GM21529 (cell line): Measurements from ENCODE around the gene SLC22A14.
"Not testable (repeated sequence)": the region's sequence is repeated elsewhere in the genome, so short reads cannot be mapped to it uniquely, and the experiment has no call there.

Experiments
- ATAC-seq: cut with Tn5 transposase; IDR thresholded peaks from one replicate; pipeline ENCODE4 v1.9.1; 2021; ENCODE audit not compliant: unreplicated experiment

Gene SLC22A14, protein sequence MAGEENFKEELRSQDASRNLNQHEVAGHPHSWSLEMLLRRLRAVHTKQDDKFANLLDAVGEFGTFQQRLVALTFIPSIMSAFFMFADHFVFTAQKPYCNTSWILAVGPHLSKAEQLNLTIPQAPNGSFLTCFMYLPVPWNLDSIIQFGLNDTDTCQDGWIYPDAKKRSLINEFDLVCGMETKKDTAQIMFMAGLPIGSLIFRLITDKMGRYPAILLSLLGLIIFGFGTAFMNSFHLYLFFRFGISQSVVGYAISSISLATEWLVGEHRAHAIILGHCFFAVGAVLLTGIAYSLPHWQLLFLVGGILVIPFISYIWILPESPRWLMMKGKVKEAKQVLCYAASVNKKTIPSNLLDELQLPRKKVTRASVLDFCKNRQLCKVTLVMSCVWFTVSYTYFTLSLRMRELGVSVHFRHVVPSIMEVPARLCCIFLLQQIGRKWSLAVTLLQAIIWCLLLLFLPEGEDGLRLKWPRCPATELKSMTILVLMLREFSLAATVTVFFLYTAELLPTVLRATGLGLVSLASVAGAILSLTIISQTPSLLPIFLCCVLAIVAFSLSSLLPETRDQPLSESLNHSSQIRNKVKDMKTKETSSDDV

DNA sequence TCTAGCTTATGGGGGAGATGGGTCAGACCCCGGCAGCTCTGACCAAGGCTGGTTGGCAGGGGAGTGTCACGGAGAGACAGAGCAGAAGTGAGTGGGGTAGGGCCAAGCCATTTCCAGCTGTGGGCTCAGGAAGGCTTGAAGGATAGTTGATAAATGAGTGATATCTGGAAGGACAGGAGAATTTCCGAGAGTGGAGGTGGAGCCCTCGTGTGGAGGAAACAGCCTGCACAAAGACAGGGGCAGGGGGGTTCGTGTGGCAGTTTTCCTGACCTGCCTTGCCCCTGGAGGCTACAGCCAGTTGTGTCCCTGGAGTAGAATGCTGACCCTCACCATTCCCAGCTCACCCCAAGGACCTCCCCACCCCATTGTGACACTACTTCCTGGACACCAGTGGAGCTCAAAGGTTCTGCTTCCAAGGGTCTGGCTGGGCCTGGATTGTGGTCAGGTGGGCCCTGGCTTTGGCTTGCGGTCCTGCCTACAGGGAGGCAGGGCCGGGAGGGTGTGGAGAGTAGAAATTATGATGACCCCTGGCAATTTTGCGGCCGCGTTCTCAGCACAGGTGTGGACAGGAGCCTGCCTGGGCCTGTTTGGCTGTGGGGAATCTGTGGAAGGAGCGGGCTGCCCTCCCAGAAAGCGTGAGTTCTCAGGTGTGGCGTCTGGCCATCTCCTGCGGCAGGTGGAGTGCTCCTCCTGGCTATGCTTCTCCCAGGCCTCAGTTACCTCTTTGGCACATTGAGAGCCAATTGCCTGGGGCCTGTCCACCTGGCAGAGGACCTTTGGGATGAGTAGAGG is at the start of gene SLC22A14:
Gene SLC22A14, plus strand, starts transcription at position 400 of the 792 bp plus-strand sequence. CDS start 23,733 bp downstream, outside the sequence.
- no peak for ATAC-seq

DNA sequence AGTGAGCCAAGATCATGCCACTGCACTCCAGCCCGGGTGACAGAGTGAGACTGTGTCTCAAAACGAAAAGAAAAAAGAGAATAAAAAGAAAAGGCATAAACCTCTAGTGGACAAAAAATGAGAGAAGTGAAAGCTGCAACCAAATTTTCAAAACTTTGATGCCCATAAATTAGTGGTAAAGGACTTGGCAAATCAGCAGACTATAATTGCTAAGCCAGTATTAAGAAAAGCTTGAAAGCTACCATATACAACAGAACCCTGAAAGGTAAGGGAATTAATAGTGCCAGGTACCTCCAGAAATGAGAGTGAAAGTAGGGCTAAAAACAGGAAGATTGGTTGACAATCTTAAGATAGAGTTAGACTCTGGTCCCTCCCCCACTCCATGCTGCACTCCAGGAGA is 49.4 kb upstream of the SLC22A14 start:
- ATAC-seq = no peak

DNA sequence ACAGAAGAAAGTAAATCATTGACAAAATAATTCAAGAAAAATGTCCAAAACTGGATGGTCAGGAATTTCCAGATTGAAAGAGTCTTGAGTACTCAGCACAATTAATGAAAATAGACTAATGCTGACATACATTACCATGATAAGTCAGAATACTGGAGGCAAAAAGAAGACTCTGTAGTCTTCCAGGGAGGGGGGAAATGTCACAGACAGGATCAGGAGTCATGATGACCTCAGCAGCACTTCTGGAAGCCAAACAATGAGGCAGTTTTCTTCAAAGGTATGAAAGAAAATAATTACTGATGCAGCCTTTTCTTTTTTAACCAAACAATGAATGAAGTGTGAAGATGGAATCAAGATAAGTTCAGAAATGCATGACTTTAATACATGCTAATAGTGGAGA is 46.6 kb upstream of the SLC22A14 start:
- ATAC-seq = no peak

DNA sequence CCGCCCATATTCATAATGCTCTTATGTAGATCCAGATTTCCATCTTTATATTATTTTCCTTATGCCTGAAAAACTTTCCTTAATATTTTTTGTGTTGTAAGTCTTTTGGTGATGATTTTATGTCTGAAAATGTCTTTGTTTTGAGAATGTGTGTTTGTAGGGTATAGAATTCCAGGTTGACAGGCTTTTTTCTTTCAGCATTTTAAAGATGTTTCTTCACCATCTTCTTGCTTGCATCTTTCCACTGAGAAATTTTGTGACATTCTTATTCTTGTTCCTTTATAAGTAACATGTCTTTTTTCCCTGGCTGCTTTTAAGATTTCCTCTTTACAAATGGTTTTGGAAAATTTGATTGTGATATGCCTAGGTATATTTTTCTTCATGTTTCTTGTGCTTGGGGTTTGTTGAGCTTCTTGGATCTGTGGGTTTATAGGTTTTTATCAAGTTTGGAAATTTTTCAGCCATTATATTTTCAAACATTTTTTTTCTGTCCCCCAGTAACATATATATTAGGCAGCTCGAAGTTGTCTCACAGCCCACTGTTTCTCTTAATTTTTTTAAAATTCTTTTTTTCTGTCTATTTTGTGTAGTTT is 43.6 kb upstream of the SLC22A14 start:
- ATAC-seq = no peak

DNA sequence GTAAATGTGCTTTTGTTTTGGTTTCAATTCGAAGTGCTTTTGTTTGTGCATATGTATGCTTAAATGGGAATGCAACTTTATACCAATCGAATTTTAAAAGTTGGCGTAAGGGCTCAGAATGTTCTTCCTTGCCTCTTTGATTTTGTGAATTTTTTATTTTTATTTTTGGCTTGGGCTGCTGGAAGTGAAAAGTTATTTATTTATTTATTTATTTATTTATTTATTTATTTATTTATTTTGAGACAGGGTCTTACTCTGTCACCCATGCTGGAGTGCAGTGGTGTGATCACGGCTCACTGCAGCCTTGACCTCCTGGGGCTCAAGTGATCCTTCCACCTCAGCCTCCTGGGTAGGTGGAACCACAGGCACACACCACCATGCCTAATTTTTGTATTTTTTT is 39.3 kb upstream of the SLC22A14 start:
- ATAC-seq = not testable (repeated sequence)

DNA sequence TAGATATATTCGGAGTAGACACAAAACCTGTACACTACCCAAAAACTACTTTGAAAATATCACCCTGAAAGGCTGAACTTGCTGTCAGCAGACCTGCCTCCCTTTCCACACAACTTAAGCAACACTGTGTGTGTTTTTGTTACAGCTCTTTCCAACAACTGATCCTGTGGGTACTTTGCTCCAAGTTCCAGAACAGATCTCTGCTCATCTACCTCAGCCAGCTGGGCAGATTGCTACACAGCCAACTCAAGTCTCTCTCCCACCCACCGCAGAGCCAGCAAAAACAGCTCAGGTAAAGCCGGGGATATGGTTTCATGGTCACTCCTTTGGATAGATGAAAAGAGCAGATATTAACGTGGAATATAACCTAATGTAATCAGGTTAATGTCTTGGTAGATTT is 36.2 kb upstream of the SLC22A14 start:
- ATAC-seq = no peak

DNA sequence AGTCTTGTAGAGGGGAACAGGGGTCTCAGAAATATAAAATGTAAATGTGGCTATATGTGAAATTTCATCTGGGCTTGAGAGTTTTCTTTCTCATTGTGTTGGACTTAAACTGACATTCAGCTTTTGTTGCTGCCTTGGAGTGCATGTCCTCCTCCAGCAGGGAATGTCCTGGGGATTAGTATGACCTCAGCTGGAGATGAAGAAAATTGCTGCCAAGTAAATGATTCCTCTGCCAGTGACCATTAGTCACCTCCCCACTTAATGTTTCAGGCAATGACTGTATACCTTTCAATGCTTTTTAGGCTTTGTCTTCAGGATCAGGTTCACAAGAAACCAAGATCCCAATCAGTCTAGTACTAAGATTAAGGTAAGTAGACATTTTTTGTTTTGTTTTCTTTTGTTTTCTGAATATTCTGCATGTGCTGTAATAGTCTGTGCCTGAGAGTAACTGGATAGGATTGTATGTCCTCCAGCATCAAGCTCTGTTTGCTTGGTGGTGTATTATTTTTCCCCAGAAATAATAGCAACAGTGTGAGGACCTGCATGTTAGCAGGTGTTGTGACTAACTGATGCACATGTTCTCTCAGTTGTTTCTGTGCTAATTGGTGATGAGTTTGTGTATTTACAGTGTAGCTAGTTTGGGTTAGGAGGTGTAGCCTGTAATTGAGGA is 34.6 kb upstream of the SLC22A14 start:
- ATAC-seq = no peak

DNA sequence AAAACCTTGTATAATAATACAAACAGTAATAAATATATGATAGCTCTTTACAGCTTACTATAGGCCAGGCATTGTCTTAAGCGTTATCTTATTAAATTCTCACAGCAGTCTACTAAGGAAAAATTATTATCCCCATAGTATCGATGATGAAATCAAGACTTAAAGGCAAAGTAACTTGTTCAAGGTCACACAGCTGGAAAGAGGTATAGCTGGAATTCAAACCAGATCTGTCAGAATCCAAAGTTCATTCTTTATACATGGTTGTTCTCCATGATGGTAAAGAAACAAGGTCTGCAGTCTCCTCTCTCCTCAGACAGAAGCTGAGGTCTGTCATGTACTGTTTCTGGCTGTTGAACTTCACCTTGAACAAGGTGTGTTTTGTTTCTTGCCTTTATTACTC is 31.9 kb upstream of the SLC22A14 start:
- no peak for ATAC-seq

DNA sequence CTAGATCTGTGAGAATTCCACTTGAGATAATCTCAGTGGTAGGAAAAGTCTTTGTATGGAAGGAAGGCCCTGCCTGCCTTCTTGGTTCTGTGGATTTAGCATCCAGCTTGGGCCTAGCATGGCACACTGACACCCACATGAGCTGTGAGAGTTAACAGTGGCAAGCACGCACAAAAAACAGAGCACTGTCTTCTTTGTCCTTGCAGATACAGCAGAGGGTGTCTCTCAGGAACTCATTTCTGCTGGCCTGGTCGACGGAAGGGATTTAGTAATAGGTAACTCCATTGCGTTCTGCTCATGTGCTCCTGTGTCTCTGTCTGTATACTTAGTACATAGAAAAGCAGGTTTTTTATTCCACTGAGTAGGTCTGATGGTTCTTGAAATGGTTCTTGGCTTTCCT is 30.9 kb upstream of the SLC22A14 start:
- no peak for ATAC-seq

DNA sequence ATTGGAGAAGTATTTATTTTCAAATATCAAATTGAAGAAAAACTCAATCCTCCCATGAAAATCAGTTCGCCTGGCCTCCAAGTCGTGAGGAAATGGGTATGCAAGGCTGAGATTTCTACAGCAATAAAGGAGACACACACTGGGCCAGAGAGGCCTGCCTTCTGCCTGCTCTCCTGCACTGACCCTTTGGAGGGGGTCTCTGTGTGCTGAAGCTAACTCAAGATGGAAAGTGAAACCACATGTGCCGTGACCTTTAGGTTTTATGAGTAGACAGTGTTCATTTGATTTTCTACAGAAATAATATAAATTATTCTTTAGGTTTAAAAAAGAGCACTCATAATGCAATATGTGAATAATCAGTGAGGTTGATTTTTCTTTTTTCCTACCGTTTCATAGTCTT is 28.4 kb upstream of the SLC22A14 start:
- ATAC-seq = no peak

DNA sequence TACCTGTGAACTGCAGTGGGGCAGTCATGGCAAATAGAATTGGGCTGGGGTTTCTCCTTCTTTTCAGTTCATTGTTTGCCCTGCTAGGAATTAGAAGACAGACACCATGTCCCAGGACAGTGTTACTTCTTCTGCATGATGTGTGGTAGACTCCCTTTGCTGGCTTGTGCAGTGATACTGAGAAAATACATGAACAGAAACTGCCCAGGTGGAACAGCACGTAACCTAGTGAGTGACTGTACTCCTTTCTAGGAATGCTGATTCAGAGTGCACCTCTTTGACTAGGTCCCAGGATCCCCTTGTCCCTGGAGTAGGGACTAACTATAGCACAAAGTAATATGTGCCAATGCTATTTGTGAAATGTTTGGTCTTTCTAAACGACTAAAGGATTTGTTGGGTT is 27.2 kb upstream of the SLC22A14 start:
- no peak for ATAC-seq

DNA sequence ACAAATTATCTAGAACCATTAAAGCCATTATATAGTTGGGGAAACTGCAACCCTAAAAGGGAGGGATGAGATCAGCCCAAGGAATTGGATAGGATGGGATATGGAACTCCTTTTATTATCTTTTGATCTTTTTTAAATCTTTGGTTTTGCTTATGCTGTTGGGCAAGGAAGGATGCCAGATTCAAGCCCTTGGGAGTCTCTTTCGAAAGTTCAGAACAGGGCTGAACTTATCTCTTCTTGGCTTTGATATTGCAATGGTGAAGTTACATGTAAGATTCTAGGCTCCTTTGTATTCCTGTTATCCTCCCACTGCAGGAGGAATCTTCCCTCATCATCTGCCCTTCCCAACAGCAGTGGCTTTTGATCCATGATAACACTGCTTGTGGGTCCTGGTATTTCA is 26.5 kb upstream of the SLC22A14 start:
- no peak for ATAC-seq

DNA sequence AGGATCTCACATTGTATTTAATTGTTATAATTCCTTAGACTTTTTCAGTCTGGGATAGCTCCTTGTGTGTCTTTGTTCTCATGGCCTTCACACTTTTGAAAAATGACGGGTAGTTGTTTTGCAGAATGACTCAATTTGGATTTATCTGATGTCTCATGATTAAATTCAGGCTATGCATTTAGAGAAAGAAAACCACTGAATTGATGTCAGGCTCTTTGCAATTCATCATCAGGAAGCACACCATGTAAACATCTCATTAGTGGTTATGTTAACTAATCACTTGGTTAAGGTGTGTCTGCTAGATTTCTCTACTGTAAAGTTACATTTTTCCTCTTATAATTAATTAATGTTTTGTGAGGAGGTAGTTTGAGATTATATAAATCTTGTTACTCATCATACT is 24.5 kb upstream of the SLC22A14 start:
- no peak for ATAC-seq

DNA sequence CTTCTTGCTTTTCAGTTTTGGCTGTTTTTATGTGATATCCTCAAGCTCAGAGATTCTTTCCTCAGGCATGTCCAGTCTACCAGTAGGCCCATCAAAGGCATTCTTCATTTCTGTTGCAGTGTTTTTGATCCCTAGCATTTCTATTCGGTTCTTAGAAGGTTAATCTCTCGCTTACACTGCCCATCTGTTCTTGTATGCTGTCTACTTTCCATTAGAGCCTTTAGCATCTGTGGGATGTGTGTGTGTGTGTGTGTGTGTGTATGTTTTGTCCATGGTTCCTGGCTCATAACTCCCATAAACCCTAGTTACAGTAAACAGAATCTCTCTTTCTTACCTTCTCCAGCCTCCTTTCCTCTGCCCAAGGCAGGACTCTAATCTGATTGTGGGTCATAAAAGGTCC is 21.6 kb upstream of the SLC22A14 start:
- no peak for ATAC-seq

DNA sequence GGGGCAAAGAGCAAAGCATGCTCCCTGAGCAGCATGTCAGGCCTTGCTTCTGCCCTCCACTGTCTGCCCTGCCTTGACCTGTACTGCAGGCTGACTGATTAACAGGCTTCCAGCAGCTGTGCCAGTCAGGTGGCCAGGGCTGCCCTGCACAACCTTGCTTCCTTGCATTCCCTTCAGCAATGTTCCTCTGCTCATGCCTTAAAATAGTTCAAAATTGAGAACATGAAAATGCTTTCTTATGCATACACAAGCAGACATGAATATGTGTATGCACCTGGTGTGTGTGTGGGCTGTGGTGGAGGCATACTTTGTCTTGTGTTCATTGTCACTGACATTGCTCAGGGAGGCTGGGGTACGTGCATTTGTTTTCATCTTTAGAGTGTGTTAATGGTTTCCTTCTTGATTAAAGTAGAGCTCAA is 17.7 kb upstream of the SLC22A14 start:
- no peak for ATAC-seq

DNA sequence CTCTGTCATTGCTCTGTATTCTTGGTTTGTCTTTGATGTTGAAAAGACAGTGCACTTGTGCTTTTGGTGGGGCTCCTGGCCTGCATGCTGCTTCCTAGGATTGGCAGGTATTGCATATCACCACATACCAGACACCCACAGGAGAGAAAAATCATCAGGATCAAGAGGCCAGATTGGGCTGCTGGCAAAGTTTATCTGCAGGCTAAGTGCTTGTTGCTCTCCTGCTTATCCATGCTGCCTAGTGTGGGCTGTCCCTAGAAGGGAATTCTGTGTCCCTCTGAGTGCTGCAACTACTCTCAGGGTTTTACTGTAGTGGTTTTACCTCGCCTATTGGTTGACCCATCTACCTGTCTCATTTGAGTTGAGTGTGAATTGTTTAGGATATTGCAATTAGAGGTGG is 17.3 kb upstream of the SLC22A14 start:
- no peak for ATAC-seq

DNA sequence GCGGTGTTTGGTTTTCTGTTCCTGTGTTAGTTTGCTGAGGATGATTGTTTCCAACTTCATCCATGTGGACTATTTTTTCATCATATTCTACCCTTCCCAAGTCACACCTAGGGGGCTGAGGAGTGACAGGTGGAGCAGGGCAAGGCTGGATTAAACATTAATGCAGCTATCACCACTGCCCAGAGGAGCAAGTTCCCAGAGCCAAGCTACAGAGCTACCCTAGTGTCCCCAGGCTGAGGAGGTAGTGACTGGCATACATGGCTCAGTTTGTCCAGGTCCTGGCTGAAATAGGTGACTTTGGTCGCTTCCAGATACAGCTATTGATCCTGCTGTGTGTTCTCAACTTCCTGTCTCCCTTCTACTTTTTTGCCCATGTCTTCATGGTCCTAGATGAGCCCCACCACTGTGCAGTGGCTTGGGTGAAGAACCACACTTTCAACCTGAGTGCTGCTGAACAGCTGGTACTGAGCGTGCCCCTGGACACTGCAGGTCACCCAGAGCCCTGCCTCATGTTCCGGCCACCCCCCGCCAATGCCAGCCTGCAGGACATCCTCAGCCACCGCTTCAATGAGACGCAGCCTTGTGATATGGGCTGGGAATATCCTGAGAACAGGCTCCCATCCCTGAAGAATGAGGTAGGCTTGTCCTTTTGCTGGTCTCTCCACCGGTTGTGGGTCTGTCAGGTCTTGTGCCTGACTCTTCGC is 16.3 kb upstream of the SLC22A14 start, which contains the start of gene SLC22A13:
Gene SLC22A13, plus strand, starts transcription at position 209 of the 704 bp plus-strand sequence. Its CDS starts 49 bp downstream, at position 258.
- ATAC-seq = no peak

DNA sequence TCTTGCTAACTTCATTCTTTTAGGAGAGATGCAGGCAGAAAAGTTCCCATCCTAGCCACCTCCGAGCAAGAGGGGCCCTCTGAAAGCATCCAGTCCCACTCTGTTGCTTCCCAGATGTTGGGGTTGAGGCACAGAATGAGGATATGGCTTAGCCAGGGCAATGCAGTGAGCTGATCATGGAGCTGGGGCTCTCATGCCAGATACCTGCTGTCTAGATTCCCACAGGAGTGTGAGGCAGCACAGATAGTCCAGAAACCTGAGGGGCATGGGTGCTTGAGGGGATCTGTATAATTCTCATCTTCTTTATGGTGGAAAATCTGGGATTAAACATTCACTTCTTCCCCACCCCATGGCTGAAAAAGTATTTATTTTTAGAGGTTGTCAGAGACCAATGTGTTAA is 15.3 kb upstream of the SLC22A14 start:
- ATAC-seq = no peak

DNA sequence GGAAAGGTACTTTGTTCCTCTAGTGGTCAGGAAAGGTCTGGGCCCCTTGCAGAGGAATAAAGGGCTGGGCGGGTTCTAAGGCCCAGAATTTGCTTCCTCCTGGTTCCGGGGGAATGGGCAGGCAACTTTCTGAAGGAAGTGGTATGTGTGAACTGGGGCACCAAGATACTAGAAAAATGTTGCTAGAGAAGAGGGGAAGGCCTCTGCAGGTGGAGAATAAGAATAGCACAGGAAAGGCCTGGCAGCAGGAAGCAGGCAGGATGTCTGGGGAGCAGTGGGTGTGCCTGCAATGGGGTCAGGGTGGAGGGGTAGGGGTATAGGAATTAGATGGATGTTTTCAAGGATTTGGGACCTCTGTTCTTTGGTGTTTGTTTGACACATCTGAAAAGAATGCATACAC is 14.4 kb upstream of the SLC22A14 start:
- ATAC-seq = no peak

DNA sequence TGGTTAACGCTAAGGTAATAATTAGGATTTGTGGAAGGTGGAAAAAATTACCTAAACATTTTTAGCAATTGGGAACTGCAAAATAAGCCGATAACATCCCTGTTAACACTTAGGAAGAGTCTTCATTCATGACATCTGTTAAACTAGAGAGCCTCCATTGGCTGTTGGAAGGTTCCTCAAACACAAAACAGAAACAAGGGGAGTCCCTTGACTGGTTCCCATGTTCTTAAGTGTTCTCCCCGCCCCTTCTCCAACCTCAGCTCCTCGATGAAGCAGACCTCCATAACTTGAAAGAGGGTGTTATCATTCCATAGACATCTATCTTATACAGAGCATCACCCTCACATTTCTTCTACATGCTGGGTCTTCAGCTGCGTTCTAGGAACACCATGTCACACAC is 14.0 kb upstream of the SLC22A14 start:
- no peak for ATAC-seq
